Progenitor cell of endocrine pancreas (in vitro differentiated cells): ENCODE measurements around the gene HORMAD1. TPM values are rescaled to one million over a fixed set of nuclear protein-coding genes. Genes with fewer than 3 reads are reported as not detected.
A peak's percentile ranks its signal among the peaks of the same experiment; 100 is the strongest.

Experiments used
- DNase-seq: peaks from one replicate; pipeline ENCODE4 v3.0.0; 2021; ENCODE audit warnings: low spot score; ENCODE audit not compliant: unreplicated experiment
- H3K27ac Mint-ChIP-seq: 2 replicates; pipeline ENCODE4 v1.8.0; 2021; ENCODE audit warnings: mild to moderate bottlenecking, moderate library complexity, mixed read lengths
- H3K27me3 Mint-ChIP-seq: 2 replicates; pipeline ENCODE4 v1.8.0; 2021; ENCODE audit warnings: mixed read lengths
- H3K36me3 Mint-ChIP-seq: 2 replicates; pipeline ENCODE4 v1.8.0; 2022; ENCODE audit warnings: mixed read lengths; ENCODE audit not compliant: insufficient read depth
- H3K4me1 Mint-ChIP-seq: 2 replicates; pipeline ENCODE4 v1.8.0; 2021; ENCODE audit warnings: low read depth, mixed read lengths
- H3K4me3 Mint-ChIP-seq: 2 replicates; pipeline ENCODE4 v1.8.0; 2021; ENCODE audit warnings: low read depth, mild to moderate bottlenecking, moderate library complexity, mixed read lengths
- H3K9me3 Mint-ChIP-seq: 2 replicates; pipeline ENCODE4 v1.8.0; 2021; ENCODE audit warnings: low read depth, mixed read lengths
- total RNA-seq: library from RNA; stranded (reverse); gene quantifications from 2 replicates; pipeline ENCODE4 v1.2.1, GENCODE V29; 2021
- TF ChIP-seq, protein P1 (sequence below): fragments of 200-600 bp; sonication (generic); IDR thresholded peaks from one replicate; pipeline ENCODE4 v1.5.0; 2021; ENCODE audit warnings: antibody characterized with exemption, mild to moderate bottlenecking; ENCODE audit not compliant: unreplicated experiment

HORMAD1 gene
- total RNA-seq, 1 donor from 2014 or later, result not detected

- Mint-ChIP-seq H3K36me3 (peaks cover 8% of the 10 kb centered on the region), H3K27me3 (no peaks in the 10 kb centered on the region), H3K4me3 (peak within 1 kb of the TSS; percentile 94), H3K4me1 (peaks cover 12% of the 10 kb centered on the region), H3K9me3 (no peaks in the 10 kb centered on the region), H3K27ac (peak within 1 kb of the TSS; percentile 97)
- TF ChIP-seq, protein P1, sequence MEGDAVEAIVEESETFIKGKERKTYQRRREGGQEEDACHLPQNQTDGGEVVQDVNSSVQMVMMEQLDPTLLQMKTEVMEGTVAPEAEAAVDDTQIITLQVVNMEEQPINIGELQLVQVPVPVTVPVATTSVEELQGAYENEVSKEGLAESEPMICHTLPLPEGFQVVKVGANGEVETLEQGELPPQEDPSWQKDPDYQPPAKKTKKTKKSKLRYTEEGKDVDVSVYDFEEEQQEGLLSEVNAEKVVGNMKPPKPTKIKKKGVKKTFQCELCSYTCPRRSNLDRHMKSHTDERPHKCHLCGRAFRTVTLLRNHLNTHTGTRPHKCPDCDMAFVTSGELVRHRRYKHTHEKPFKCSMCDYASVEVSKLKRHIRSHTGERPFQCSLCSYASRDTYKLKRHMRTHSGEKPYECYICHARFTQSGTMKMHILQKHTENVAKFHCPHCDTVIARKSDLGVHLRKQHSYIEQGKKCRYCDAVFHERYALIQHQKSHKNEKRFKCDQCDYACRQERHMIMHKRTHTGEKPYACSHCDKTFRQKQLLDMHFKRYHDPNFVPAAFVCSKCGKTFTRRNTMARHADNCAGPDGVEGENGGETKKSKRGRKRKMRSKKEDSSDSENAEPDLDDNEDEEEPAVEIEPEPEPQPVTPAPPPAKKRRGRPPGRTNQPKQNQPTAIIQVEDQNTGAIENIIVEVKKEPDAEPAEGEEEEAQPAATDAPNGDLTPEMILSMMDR, result no peak
- DNase-seq, result peak; percentile 82
Measured at GRCh38 chr1:150696995-150697927, 23.4 kb downstream of the HORMAD1 start, which contains the start of gene GOLPH3L. Gene GOLPH3L (minus strand): TSS chr1:150697154. CDS start chr1:150694838, 2,316 bp downstream.

DNA sequence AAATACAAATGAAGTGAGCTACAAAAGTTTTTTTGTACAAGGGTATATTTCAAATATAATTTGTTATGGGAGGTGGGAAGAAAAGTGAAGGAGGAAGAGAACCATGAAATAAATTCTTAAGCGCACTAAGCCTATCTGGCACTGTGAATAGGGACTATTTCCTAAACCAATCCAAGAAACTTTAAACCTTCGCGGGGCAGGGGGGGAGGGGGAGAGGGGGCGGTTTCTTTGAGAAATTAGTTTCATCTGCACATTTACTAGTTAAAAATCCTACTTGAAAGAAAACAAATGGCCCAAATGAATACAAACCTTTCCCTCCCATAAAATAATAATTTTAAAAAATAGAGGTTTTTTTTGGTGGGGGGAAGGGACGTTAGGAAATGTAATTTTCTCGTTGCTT is 24.1 kb downstream of the HORMAD1 start:
- TF ChIP-seq, protein P1, result no peak
- DNase-seq, result no peak
- H3K27ac Mint-ChIP-seq, result peak overlapping the region; percentile 97
- no peaks in the 10 kb centered on the region for H3K9me3 Mint-ChIP-seq
- peak overlapping the region; percentile 94 for H3K4me3 Mint-ChIP-seq
- no peaks in the 10 kb centered on the region for H3K27me3 Mint-ChIP-seq
- peaks cover 11% of the 10 kb centered on the region for H3K36me3 Mint-ChIP-seq
- peaks cover 12% of the 10 kb centered on the region for H3K4me1 Mint-ChIP-seq

- Mint-ChIP-seq H3K27me3 (no peaks in the 10 kb centered on the region), H3K27ac (peak overlapping the region; percentile 88), H3K4me3 (peak overlapping the region; percentile 94), H3K4me1 (peaks cover 12% of the 10 kb centered on the region), H3K9me3 (no peaks in the 10 kb centered on the region), H3K36me3 (peaks cover 13% of the 10 kb centered on the region)
- TF ChIP-seq, protein P1, result no peak
- DNase-seq, result no peak
Measured at GRCh38 chr1:150696162-150696561, 24.5 kb downstream of the HORMAD1 start.

- H3K36me3 Mint-ChIP-seq, result peaks cover 15% of the 10 kb centered on the region
- peaks cover 12% of the 10 kb centered on the region for H3K4me1 Mint-ChIP-seq
- no peaks in the 10 kb centered on the region for H3K27me3 Mint-ChIP-seq
- no peak overlapping the region for H3K27ac Mint-ChIP-seq
- TF ChIP-seq, protein P1, result no peak
- H3K9me3 Mint-ChIP-seq, result no peaks in the 10 kb centered on the region
- peak overlapping the region; percentile 57 for H3K4me3 Mint-ChIP-seq
- no peak for DNase-seq
Measured at GRCh38 chr1:150695561-150695960, 25.1 kb downstream of the HORMAD1 start.

DNA sequence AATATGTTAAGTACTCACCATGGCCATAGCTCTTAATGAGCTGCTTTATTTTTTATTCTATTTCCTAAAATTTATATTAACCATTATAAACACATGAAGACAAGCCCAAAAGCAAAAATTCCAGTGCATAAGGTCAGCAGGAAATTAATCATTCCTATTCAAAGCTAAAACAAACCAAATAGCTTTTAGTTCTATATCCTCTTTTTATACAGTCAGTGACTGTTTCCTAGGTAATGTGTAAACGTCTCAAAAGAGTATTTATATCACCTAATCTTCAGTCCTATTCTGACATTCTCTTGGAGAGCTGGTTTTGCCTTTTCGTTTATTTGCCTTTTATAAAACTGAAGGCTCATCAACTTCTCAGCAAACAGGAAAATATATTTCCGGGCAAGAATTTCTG is 28.0 kb downstream of the HORMAD1 start:
- no peak for DNase-seq
- Mint-ChIP-seq H3K27me3 (no peaks in the 10 kb centered on the region), H3K4me3 (no peak overlapping the region), H3K4me1 (peaks cover 12% of the 10 kb centered on the region), H3K36me3 (peaks cover 16% of the 10 kb centered on the region), H3K27ac (peak overlapping the region; percentile 41), H3K9me3 (no peaks in the 10 kb centered on the region)
- TF ChIP-seq, protein P1, result no peak
